Choroid plexus epithelial cell (primary cell): Measurements from ENCODE around the gene UCKL1.
"Not testable (repeated sequence)": the region's sequence is repeated elsewhere in the genome, so short reads cannot be mapped to it uniquely, and the experiment has no call there.

Experiments
- DNase-seq: peaks from one replicate; pipeline ENCODE4 v3.0.0-alpha.2; 2010; ENCODE audit warnings: low read depth
- H3K4me3 ChIP-seq: 2 replicates; pipeline ENCODE4 v1.5.1; 2011; ENCODE audit warnings: low read depth, mild to moderate bottlenecking, control low read depth, low read length, moderate library complexity
- TF ChIP-seq, protein P1 (sequence below): conservative IDR thresholded peaks from 2 replicates; pipeline ENCODE4 v1.5.1; 2011; ENCODE audit warnings: low read depth, mild to moderate bottlenecking, control low read depth, inconsistent platforms, low read length, moderate library complexity

The UCKL1 gene

DNA sequence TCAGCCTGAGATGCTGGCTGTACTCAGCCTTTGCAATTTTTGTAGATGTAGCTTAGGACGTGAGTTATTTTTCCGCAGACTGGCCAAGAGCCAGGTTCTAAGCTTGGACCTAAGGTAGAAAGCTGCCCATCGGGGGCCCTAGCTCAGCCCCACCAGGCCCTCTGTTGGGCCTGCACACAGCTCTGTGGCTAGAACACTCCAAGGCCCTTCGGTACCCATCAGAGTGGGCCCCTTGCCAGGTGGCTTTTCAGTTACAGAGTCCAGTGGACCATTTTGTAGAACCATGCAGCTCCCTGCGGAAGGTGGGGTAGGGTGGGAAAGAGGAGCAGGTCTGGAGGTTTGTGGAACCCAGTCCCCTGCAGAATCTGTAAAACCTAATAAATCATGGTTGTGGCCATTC is 22.6 kb downstream of the UCKL1 start:
- no peak for DNase-seq
- H3K4me3 ChIP-seq, result no peak overlapping the region
- TF ChIP-seq, protein P1, sequence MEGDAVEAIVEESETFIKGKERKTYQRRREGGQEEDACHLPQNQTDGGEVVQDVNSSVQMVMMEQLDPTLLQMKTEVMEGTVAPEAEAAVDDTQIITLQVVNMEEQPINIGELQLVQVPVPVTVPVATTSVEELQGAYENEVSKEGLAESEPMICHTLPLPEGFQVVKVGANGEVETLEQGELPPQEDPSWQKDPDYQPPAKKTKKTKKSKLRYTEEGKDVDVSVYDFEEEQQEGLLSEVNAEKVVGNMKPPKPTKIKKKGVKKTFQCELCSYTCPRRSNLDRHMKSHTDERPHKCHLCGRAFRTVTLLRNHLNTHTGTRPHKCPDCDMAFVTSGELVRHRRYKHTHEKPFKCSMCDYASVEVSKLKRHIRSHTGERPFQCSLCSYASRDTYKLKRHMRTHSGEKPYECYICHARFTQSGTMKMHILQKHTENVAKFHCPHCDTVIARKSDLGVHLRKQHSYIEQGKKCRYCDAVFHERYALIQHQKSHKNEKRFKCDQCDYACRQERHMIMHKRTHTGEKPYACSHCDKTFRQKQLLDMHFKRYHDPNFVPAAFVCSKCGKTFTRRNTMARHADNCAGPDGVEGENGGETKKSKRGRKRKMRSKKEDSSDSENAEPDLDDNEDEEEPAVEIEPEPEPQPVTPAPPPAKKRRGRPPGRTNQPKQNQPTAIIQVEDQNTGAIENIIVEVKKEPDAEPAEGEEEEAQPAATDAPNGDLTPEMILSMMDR, result no peak

DNA sequence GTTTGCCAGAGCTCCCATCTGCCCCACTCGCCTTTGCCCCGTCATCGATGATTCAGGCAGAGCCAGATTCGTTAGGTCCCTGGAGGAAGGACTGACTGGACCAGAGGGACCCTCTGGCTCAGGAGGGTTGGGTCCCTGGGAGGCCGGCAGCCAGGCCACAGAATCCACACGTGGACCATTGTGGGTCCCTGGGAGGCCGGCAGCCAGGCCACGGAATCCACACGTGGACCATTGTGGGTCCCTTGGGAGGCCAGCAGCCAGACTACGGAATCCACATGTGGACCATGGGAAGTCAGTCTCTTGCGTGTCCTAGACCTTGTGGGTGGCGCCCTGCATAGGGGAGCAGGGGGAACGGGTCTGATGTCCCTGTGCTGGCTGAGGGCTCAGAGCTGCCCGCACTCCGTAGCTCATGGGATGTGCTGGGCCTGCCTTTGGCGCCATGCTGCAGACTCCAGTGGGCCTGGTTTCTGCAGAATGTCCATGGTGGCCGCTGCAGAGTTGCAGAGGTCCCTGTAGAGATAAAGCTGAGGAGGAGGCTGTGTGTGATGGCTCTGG is 23.5 kb downstream of the UCKL1 start:
- TF ChIP-seq, protein P1, result no peak
- DNase-seq, result no peak
- no peak overlapping the region for H3K4me3 ChIP-seq

DNA sequence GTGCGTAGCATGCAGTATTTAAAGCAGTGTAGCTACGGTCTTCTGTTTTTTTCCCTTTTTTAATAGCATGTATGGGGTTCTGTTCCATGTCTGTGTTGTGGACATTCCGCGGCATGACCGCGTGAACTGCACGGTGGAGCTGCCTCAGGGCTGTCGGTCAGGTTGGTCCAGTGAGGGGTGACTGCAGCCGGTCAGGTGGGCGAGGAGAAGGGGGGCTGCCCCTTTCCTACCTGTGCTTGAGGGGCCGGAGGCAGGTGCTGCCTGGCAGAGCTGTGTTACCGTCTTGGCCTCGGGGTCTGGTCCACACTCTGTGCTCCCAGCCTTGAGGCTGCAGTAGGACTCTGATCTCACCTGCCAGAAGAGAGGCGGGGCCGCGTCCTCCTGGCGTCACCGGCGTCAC is 24.5 kb downstream of the UCKL1 start:
- TF ChIP-seq, protein P1, result no peak
- no peak overlapping the region for H3K4me3 ChIP-seq
- DNase-seq, result no peak

DNA sequence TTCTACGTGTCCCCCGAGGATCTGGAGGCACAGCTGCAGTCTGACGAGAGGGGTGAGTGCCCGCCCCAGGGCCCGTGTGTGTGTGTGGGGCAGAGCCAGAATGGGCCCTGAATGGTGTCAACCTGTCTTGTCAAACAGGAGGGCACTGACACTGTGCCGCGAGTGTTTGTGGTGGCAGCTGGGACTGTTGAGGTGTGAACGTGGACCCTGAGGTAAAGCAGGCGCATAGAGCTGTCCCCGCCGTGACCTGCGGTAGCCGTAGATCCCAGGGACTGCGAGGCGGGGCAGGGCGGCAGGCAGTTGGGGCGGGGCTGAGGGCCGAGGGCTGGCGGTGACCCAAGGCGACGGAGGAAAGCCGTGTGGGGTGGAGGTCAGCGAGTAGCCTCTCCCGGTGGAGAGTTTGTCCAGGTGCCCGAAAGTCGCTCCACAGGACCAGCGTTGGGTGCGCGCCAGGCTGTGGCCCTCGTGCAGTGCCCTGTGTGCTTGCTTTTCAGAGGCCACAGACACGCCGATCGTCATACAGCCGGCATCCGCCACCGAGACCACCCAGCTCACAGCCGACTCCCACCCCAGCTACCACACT is 25.2 kb downstream of the UCKL1 start:
- H3K4me3 ChIP-seq, result no peak overlapping the region
- TF ChIP-seq, protein P1, result no peak
- no peak for DNase-seq

DNA sequence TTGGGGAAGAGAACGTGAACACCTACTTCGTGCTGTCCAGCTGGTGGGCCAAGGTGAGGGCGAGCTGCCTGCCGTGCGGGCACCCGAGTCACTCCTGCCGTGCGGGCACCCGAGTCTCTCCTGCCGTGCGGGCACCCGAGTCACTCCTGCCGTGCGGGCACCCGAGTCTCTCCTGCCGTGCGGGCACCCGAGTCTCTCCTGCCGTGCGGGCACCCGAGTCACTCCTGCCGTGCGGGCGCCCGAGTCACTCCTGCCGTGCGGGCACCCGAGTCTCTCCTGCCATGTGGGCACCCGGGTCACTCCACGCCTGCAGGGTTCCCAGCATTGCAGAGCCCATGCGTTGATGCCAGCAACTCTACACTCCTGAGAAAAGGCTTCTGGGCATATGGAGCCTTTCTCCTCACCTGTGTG is 26.7 kb downstream of the UCKL1 start:
- not testable (repeated sequence) for H3K4me3 ChIP-seq, DNase-seq

DNA sequence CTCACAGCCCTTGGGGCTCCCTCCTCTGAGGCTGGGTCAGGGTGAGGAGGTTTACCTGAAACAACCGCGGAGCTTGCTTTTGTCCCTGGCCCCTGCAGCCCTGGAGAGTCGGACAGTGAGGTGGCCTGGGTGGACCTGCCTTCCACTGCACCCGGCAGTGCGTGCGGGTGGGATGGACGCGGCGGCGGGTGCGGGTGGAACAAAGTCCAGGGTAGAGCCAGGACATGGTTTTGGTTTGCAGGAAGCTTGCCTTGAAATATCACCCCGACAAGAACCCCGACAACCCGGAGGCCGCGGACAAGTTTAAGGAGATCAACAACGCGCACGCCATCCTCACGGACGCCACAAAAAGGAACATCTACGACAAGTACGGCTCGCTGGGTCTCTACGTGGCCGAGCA is 27.1 kb downstream of the UCKL1 start:
- DNase-seq, result no peak
- TF ChIP-seq, protein P1, result no peak
- no peak overlapping the region for H3K4me3 ChIP-seq

DNA sequence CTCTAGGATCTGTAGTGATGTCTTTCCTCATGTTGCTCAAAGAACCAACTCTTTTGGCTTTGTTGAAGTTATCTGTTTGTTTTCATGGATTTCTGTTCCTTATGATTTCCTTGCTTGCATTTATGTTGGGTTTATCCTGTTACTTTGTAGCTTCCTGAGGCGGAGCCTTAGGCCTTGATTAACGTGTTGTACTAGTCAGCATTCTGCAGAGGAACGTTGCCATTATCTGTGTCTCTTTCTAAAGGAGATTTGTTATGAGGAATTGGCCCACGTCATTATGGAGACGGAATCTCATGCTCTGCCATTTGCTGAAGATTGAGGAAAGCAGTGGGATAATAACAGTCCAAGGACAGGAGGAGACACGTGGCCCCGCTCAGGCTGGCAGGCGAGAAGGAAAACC is 29.9 kb downstream of the UCKL1 start:
- no peak overlapping the region for H3K4me3 ChIP-seq
- no peak for DNase-seq
- TF ChIP-seq, protein P1, result no peak
